ENCODE data around the gene NPFF.

The NPFF gene

DNA sequence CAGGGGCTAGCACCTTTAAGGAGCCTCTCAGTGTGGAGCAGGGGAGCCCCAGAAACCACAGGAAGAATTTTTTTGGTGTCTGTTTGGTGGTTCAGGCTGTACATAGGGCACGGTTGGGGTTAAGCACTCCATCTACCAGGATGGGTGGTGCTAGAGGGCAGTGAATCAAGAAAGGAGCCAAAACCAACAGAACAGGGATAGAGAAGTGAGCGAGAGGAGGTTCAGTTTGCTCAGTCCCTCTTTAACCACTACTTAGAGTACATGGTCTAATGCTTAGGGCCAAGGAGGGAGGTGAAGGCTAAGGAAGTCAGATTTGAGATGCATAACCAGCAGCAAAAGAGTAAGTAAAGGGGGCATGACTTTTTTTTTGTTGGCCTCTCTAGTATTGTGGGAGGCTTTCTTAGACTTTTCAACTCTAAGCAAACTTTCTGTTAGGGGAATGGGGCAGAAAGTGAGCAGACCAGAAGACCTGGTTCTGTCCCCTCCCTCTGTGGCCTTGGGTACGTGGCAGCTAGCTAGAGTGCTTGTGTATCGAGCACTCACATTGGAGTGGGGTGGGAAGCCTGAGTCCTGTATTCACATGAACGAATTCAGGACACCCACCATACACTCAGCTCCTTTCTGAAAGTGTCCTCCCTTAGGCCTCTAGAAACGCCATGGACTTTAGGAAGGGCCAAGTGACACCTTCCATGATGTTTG, 6.6 kb upstream of the NPFF start:
- no peak for DNase-seq

DNA sequence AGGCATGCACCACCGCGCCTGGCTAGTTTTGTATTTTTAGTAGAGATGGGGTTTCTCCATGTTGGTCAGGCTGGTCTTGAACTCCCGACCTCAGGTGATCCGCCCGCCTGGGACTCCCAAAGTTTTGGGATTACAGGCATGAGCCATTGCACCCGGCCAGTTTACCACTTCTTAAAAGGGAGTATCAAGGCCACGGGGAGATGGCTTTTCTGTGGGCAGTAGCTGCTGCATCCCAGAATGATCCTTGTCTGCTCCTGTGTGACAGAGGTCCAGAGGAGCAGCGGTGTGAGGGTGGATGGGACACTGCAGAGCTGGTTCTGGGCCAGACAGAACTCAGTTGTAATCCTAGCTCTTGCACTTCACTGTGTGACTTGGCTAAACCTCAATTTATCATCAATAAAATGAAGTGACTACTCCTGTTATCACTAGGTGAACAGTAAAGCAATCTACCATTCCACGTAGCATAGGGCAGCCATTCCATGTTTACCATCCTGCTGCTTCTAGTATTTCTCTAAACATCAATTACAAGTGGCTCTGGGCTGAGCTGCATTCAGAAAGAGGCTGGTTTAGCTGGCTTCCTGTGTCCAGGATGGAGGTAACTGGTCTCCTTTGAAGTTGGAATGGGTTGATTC, 3.0 kb upstream of the NPFF start:
- DNase-seq = no peak

DNA sequence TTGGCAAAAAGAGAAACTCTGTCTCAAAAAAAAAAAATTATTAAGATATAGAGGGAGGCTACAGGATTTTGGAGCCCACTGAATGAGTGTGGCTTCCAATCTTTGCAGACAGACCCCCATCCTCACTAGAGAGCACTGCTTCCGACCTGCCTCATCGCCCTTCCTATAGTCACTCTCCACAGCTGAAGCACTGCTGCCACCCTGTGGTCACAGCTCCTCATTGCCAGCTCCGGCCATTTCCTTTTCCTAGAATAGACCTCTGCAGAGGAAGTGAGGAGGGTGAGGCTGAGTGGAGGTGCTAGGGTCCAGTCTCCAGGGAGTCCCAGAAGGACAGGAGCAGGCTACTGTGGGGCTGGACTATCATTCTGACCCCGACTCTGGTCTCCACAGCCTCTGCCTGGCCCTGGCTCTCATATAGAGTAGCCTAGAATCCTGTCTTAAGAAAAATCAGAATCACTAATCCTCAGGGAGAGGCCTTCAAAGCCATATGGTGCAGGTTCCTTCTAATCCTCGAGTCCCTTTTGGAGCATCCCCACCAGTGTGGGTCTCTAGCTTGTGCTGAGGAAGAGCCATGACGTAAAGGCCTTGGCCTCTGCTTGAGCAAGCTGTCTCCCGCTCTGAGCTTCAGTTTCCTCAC, 1.4 kb upstream of the NPFF start:
- peak; percentile 84 for DNase-seq

DNA sequence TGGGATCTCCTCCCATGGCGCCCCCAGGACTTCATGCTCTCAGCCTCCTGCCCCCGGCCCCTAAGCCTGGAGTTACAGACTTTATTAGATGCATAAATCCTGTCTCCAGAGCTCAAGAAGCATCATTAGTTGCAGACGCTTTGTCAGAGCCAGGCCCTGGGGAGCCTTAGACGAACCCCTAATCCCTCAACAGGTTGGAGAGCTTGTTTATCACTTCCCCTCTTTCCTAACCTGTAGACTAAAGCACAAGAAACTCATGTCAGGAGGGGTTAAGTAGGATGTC, 260 bp upstream of the NPFF start:
- DNase-seq = no peak

DNA sequence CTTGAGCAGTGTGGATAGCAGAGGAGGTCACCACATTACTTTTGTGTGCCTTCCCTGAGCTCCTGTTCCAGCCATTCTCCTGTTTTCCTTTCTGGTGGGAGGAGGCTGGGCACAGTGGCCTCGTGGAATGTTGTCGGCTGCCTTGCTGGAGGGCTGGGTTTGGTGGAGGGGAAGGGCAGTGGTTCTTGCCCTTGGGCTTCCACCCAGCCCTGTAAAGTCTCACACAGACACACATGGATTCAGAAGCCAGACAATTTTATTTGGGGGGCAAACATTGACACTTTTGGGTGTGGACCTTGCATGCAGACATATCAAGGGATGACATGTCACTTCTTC, 866 bp downstream of the NPFF start:
- DNase-seq = no peak

DNA sequence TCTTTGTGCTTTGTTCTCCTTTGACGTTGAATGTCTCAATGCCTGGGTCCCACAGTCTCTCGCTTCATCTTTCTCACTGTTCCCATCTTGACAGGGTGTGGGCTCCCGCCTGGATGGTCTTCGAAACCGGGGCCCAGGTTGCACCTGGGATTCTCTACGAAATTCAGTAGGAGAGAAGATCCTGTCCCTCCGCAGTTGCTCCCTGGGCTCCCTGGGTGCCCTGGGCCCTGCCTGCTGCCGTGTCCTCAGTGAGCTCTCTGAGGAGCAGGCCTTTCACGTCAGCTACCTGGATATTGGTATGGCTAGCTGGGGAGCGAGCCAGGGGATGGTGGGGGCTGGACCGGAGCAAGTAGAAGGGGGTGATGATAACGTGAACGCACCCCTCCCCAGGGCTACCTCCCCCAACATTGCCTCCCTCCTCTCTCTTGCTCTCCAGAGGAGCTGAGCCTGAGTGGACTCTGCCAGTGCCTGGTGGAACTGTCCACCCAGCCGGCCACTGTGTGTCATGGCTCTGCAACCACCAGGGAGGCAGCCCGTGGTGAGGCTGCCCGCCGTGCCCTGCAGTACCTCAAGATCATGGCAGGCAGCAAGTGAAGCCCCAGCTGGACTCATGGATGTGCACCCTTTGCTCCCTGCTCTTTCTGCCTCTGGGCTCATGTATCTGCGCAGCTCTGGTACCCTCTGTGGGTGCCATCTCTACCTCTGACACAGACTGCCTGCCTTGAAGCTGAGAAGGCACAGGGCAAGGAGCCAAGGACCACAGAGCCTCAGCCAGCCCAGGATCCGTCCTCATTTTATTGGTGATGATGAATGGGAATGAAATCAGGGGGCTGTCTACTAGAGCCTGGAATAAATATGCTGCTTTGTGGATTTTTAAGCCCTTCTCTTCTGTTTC, 1.5 kb downstream of the NPFF start:
- no peak for DNase-seq

DNA sequence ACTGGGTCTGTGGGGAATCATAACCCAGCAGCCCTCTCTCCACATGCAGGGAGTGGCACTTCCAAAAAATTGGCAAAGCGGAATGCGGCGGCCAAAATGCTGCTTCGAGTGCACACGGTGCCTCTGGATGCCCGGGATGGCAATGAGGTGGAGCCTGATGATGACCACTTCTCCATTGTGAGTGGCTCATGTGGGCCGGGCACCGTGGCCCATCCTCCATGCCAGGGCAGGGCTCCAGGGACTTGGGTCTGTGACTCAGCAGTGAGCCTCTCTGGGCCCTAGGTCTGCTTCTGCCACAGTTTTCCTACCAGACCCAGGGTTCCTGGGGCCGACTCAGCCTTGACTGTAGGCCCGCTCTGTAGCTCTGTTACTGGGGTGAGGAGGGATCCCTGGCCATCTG, 2.2 kb downstream of the NPFF start:
- no peak for DNase-seq

DNA sequence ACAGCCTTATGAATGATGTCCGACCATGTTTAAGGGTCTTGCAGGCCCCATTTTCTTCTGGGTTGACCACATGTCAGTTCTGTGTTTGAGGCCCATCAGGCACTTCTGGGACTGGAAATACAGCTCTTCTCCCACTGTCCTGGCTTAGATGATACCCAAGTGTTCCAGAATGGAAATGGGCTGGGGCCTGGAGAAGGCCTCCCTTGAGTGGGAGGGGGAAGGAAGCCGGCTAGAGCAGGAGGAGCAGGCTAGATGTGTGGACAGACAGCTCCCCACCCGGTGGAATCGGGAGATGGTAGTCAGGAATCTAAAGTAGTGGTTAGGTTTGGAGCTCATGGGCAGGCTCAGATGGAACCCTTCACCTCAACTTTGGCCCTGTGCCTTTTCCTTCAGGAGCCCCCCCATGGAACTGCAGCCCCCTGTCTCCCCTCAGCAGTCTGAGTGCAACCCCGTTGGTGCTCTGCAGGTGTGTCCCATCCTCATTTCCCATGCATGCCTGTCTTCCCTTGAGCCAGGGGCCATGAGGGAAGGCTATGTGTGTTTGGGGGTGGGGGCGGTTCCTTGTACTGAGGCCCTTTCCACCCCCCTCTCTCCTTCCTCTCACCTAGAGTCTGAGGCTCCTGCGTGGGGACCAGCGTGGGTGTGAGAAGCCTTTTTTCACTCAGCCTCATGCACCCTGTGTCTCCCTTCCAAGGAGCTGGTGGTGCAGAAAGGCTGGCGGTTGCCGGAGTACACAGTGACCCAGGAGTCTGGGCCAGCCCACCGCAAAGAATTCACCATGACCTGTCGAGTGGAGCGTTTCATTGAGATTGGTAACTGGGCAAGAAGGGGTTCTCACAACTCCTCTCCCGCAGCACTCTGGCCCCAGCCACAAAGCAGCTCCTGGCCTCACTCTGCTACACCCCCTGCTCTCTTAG, 3.0 kb downstream of the NPFF start:
- DNase-seq = no peak

DNA sequence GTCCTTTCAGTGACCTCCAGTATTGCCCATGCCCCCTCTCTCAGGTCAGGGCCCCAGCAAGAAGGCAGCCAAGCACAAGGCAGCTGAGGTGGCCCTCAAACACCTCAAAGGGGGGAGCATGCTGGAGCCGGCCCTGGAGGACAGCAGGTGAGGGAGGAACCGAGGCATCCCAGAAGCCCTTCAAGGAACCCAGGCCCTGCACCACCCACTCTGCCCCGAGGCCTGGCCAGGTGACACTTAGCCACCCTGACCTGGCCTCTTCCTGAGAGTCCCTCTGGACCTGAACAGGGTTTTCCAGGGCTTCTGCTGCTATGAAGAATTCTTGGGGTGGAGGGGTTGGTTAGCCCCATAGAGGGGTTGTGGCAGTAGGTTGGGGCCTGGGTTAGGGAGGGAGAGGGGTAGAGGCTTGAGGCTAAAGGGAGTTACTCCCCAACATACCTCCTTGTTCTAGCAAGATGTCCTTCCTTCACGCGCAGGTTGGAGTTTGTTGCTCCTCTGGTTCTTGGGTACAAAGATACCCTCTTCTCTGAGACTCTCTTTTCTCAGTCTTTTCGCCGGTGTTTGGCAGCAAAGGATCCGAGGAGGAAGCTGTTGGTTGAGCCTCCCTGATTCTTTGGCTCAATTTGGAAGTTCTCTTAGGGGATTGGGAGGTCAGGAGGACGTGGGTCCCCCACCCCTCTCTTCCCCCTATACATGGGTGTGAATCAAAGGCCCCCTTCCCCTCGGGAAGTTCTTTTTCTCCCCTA, 4.1 kb downstream of the NPFF start:
- no peak for DNase-seq

DNA sequence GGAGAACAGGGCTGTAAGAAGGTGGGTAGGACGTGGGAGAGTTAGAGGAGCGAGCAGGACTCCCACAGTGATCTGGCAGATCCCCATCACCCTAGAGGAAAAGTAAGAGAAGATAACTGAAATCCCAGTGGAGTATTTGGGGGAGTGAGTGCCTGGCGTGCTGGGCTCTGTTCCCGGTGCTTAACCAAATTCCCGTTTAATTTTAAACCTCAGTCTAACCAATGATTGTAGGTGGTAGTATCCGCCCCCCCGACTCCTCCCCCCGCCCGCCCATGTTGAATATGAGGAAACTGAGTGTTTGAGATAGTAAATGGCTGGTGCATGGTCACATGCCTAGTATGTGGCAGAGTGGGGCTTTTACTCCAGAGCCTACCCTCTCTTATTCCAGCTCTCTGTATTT, 5.0 kb downstream of the NPFF start:
- no peak for DNase-seq

DNA sequence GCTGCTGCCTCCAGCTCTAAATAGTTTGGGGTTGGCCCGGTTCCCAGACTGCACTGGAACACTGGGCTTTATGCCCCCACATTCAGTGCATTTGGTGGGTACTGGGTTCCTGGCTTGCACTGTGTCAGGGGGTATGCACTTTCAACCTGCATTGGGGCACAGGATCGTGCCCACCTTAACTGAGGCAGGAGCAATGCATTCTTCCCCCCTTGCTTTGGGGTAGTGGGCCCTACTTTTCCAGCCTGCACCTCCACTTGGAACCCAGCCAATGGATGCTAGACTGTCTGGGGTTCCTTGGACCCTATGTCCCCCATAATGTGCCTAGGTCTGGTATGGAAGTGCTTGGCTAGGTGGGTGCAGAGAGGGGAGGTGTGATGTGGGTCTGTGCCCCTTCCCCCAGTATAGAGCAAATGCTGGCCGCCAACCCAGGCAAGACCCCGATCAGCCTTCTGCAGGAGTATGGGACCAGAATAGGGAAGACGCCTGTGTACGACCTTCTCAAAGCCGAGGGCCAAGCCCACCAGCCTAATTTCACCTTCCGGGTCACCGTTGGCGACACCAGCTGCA, 5.6 kb downstream of the NPFF start:
- DNase-seq = no peak

DNA sequence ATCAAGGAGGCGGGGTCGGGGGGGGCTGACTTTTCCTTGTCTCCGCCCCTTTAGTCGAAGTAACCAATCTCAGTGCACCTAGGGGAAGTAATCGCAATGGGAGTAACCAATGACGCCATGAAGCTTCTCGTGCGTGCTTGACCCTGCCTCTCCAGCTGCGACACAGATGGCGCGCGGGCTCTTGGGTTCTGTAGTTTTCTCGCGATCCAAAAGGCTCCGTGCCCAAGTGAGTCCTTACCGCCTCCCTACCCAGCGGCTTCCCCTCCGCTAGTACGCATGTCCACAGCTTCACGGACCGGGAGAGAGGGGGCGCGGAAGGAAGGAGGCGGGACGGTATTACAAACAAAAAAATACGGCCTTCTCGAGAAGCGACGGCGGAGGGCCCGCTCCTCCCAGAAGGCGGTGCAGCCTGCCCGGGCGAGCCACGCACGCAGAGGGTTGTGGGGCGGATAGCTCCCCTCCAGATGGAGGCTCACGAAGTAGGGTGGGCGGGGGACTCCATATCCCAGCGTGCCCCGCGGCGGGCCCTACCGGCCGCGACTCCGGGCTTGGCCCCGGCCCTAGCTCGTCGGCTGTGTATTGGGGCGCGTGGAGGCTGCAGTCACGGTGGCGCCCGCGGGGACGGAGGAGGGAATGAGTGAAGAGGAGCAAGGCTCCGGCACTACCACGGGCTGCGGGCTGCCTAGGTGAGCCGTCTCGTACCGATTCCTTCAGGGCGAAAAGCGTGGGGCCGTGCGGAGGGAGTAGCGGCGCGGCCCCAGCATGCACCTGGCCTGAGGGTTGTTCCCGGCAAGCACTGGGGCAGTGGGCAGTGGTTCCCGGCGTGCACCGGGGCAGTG, 6.3 kb downstream of the NPFF start, which contains the start of gene TARBP2:
Gene TARBP2 (plus strand): TSS at position 508 of the 839 bp plus-strand sequence. CDS start 126 bp downstream, at position 634.
- peak; percentile 89 for DNase-seq

DNA sequence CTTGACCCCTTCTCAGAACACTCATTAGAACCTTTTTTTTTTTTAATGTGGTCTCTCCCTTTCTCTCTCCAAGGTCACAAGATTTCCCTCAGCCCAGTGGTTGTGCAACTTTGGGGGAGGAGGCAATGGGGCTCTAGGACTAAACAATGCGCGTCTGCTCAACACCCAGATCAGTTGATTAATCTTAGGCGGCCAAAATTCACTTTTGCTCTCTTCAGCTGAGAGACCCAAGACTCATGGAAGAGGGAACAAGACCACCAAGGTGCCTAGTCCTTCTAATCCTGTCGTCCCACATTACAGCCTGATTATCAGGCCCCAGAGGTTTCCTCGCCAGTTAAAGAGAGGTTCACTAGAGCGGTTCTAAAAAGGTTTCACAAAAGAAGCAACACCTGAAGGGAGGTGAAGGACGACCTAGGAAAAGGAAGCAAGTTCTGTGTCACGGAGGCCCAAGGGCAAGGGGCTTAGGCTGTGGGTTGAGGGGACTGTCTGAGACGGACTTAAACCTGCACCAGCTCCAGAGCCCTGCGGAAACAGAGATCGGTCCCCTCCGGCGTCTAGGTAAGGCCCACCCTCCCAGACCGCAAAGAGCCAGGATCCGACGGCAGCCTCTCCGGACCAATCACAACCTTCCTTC, 7.0 kb downstream of the NPFF start:
- DNase-seq = no peak

DNA sequence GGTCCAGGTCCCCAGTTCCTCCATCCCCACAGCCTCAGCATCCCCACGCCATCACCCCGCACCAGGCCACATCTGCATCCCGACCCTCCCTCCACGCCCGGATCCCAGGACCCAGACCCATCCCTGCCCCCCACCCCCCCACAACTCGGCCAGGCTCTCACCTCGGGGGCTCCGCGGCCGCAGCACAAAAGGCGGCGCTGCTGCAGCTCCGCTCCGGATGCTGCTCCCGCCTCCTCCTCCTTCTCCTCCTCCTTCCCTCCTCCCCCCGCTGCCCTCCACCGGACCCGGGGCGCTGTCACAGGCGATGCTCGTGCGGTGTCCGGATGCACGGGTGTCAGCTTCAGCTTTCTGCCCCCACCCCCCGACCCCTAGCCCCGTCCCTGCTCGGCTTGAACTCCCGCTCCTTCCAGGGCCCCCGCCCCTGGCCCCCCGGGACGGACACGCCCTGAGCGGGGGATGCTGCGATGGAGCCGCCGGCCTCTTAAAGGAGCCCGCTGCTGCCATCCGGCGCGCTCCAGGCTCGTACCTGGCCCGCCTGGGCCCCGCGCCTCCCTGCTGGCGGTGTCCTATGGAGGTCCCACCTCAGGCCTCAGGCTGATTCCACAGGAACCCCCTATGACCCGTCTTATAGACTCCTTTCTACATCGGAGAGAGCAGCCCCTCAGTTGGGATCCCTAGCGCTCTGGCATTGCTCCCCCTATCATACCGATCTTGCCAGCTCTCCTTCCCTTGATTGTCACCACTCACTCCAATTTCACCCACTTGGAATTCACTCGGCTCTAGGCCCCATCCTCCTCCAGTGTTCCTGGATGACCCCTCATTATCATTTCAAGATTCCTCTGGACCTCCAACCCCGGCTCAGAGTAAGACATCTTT, 7.8 kb downstream of the NPFF start, which contains the start of gene MAP3K12:
Gene MAP3K12 (minus strand): TSS at position 193 of the 876 bp plus-strand sequence. CDS start 12,067 bp downstream, outside the sequence.
- peak; percentile 66 for DNase-seq

DNA sequence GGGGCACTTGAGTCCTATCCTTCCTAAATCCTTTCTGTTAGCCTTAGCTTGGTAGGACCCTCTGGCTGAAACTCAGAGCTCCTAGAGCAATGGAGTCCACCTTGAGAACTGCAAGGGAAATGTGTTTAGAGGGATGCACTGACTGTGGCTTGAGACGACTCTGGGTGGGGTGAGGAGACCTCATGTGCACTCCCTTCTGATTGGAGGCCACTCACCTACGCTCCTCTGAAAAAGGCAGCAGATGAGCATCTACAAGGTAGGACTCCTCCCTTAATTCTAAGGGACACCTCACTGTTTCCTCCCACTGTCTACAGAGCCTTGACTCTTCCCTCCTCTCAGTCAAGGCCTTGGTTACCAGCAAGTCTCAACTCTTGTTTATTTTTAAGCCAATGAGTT, 9.1 kb downstream of the NPFF start:
- no peak for DNase-seq

DNA sequence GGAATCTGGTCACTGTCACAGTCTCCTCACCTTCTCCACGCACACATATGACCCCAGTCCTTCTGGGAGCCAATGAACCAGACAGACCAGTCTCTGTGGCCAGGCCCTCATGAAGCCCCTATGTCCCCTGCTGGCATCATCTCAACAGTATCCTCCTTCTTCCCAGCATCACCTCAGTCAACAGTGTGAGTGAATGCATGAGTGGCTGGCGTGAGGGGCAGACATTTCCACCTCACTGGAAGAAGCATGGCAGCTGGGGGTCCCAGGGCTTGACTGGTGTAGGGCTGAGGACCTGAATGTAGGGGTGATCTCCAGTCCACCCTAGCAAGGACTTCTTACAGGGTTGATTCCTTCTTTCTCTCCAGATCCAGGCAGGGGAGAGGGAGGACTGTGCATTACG, 9.8 kb downstream of the NPFF start:
- no peak for DNase-seq

DNA sequence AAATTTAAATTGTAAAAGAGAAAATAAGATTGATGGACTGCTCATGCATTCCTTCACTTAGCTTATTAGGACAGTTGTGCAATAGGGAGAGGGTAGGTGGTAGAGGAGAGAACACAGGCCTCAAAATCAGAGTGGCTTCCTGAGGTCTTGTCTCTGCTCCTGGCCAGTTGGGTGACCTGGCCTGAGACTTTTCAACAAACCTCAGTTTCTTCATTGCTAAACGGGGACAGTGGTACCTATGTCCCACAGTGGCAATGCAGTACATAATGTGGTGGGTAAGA, 10.6 kb downstream of the NPFF start:
- DNase-seq = no peak

DNA sequence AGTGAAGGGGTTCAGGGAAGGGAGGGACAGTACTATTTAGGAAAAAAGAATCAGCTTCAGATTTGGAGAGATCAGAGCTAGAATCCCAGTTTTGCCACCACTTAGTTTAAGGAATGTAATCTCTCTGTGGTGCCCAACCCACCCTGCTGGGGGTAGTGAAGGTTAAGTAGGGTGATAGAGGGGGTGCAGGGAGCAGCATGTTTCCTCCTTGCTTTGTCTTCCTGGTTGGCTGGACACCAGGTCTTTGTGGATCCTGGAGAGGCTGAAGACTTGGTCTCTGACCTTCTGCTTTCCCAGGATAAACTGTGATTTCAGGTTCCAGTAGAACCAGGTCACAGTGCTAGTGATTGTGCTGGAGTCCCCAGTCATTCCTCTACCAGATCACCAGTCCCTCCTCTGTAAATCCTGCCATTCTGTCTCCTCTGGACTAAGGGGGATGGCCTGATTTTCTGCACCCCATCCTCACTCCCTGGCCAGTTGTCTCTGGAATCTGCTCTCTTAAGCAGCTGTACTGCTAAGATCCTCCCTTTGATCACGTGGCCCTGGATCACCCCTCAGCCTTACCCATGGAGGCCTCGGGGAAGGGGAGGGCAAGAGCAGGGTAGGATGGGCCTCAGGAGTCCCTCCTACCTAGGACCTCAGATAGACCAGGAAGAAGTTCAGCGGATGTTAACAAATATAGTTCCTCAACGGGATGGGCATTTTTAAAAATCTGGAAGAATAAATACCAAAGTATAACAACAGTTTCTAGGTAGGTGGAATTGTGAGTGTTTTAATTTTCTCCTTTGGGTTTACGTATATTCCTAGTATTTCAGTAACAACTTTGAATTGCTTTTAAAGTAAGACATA, 11.2 kb downstream of the NPFF start:
- no peak for DNase-seq
